ENCODE data around the gene MOB3B. TPM values are rescaled to one million over a fixed set of nuclear protein-coding genes. Genes with fewer than 3 reads are reported as not detected.

Gene MOB3B
- total RNA-seq, 1 experiment from 2014 or later: 0.03 TPM

DNA sequence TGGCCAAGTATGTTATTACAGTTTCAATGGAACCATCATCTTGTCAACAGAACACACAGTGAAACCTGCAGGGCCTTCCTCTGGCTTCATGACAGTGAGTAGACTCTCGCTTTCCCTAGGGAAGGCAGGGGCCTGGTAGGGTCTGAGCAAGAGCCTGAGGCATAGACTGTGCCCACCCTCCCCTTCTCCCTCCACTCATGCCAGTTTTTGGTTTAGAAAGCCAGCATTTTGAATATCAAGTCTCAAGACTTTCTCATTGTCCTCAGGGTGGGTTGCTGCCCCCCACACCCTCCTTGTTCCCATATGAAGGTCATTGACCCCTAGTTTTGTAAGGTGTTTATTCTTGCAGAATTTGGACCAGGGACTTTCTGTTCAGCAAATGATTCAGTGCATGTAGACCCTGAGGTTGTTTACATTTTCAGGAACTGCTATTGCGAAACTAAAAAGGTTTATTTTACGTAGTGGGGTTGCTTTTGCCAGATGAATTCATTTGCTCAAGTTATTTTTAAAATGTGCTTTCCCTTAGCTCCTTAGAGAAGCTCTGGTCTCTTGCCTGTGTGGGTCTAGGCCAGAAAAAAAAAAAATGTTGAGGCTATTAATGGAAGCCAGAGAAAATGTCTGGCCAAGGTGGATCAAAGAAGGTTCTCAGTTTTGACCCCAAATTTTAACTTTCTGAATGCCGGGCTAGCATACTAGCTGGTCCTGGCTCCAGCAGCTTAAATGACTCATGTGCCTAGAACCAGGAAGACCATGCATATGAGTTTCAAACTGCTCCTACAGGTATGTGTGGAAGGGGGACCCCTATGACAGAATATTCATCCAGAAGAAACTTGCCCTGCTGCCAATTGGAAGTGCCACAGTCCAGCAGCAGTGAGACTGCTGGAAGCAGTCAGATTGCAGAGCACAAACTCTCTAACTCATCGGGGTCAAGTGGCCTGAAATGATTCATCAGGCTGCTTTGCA lies 10.1 kb upstream of the MOB3B start:
- in situ Hi-C loops (cut with HindIII; ENCODE audit: low pct_unique_long_range_greater_than_20kb, low sequenced_read_pairs) (no loop called here), intact Hi-C loops (cut with micrococcal nuclease; ENCODE audit: unreplicated experiment) (no loop called here)
- Histone ChIP-seq H3K27me3 (ENCODE audit: control insufficient read depth, insufficient read depth, low read length) (no peaks in the 10 kb centered on the region), H3K9me3 (ENCODE audit: control insufficient read depth, insufficient read depth, low read depth, low read length) (no peaks in the 10 kb centered on the region), H3K4me3 (ENCODE audit: low read depth in 2 of 2, low read length in 2 of 2) (no peak overlapping the region), H3K27ac (ENCODE audit: low read length) (no peak overlapping the region), H3K36me3 (ENCODE audit: control insufficient read depth, insufficient read depth, low read length) (no peaks in the 10 kb centered on the region), H3K4me1 (ENCODE audit: control insufficient read depth, insufficient read depth, low read length) (no peaks in the 10 kb centered on the region)
- POLR2A ChIA-PET: no interaction called here
- BruUV-seq (replicated peaks): no TSS peak
- CTCF ChIA-PET: no interaction called here
- ATAC-seq: no peak
- DNase-seq (ENCODE audit: low read depth, low spot score): no peak
- TF ChIP-seq SIN3A (IDR thresholded peaks at IDR 0.05; ENCODE audit: borderline replicate concordance, insufficient read depth, low read depth, low read length) (no peak), TCF7L2 (IDR thresholded peaks at IDR 0.05; ENCODE audit: low read depth, low read length) (no peak), POLR2AphosphoS5 (IDR thresholded peaks at IDR 0.05; ENCODE audit: low read depth, low read length) (no peak), REST (IDR thresholded peaks at IDR 0.05; ENCODE audit: insufficient read depth in 1 of 2, low read depth in 2 of 2, low read length in 1 of 2) (no peak)
- TF ChIP-seq, protein P1, sequence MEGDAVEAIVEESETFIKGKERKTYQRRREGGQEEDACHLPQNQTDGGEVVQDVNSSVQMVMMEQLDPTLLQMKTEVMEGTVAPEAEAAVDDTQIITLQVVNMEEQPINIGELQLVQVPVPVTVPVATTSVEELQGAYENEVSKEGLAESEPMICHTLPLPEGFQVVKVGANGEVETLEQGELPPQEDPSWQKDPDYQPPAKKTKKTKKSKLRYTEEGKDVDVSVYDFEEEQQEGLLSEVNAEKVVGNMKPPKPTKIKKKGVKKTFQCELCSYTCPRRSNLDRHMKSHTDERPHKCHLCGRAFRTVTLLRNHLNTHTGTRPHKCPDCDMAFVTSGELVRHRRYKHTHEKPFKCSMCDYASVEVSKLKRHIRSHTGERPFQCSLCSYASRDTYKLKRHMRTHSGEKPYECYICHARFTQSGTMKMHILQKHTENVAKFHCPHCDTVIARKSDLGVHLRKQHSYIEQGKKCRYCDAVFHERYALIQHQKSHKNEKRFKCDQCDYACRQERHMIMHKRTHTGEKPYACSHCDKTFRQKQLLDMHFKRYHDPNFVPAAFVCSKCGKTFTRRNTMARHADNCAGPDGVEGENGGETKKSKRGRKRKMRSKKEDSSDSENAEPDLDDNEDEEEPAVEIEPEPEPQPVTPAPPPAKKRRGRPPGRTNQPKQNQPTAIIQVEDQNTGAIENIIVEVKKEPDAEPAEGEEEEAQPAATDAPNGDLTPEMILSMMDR (IDR thresholded peaks at IDR 0.05): no peak

- in situ Hi-C loops (cut with HindIII; ENCODE audit: low pct_unique_long_range_greater_than_20kb, low sequenced_read_pairs): no loop called here
- no peaks in the 10 kb centered on the region for H3K36me3 ChIP-seq (ENCODE audit: control insufficient read depth, insufficient read depth, low read length)
- H3K4me1 ChIP-seq (ENCODE audit: control insufficient read depth, insufficient read depth, low read length): no peaks in the 10 kb centered on the region
- no peak overlapping the region for H3K4me3 ChIP-seq (ENCODE audit: low read depth in 2 of 2, low read length in 2 of 2)
- ATAC-seq (no peak), DNase-seq (ENCODE audit: low read depth, low spot score) (no peak)
- POLR2A ChIA-PET: no interaction called here
- intact Hi-C loops (cut with micrococcal nuclease; ENCODE audit: unreplicated experiment): no loop called here
- H3K27me3 ChIP-seq (ENCODE audit: control insufficient read depth, insufficient read depth, low read length): no peaks in the 10 kb centered on the region
- no peaks in the 10 kb centered on the region for H3K9me3 ChIP-seq (ENCODE audit: control insufficient read depth, insufficient read depth, low read depth, low read length)
- TF ChIP-seq, protein P1 (IDR thresholded peaks at IDR 0.05): no peak
- TF ChIP-seq SIN3A (IDR thresholded peaks at IDR 0.05; ENCODE audit: borderline replicate concordance, insufficient read depth, low read depth, low read length) (no peak), TCF7L2 (IDR thresholded peaks at IDR 0.05; ENCODE audit: low read depth, low read length) (no peak), POLR2AphosphoS5 (IDR thresholded peaks at IDR 0.05; ENCODE audit: low read depth, low read length) (no peak), REST (IDR thresholded peaks at IDR 0.05; ENCODE audit: insufficient read depth in 1 of 2, low read depth in 2 of 2, low read length in 1 of 2) (no peak)
- no TSS peak for BruUV-seq (replicated peaks)
- CTCF ChIA-PET: no interaction called here
- no peak overlapping the region for H3K27ac ChIP-seq (ENCODE audit: low read length)
These were observed 9.0 kb upstream of the MOB3B start for GRCh38 chr9:27538647-27539046.

Measured in Panc1 (cell line).